GM20431 (cell line): ENCODE results near the gene CBX1.
"Not testable (repeated sequence)": the region's sequence is repeated elsewhere in the genome, so short reads cannot be mapped to it uniquely, and the experiment has no call there.

Source experiments
- in situ Hi-C: fragments of 300-500 bp; cut with MseI, MboI; formaldehyde crosslinking; loops from one replicate; pipeline ENCODE4 v1.15.0; 2020; ENCODE audit warnings: low sequenced_read_pairs; ENCODE audit not compliant: unreplicated experiment

Gene CBX1

GRCh38 chr17:48074322-48075081 is 26.8 kb downstream of the CBX1 start:
- in situ Hi-C loops, result loop anchor here (10.0 kb wide), 1 partner anchor 50 kb away; no protein-coding TSS in a partner anchor

- in situ Hi-C loops, result loop anchor here (10.0 kb wide), 1 partner anchor 49 kb away; no protein-coding TSS in a partner anchor
Observed at GRCh38 chr17:48073566-48074094, 27.6 kb downstream of the CBX1 start.

DNA sequence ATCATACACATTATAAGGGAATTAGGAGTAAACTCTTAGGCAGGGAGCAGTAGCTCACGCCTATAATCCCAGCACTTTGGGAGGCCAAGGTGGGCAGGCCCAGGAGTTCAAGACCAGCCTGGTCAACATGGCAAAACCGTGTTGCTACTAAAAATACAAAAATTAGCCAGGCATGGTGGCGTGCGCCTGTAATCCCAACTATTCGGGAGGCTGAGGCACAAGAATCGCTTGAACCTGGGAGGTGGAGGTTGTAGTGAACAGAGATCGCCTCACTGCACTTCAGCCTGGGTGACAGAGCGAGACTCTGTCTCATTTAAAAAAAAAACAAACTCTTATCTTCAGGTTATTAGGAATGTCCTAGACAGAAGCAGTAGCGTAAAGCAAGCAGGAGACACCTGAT is 28.5 kb downstream of the CBX1 start:
- in situ Hi-C loops, result loop anchor here (10.0 kb wide), 1 partner anchor 48 kb away; no protein-coding TSS in a partner anchor

- in situ Hi-C loops, result loop anchor here (10.0 kb wide), 1 partner anchor 47 kb away; no protein-coding TSS in a partner anchor
Observed at GRCh38 chr17:48071654-48072053, 29.6 kb downstream of the CBX1 start.

DNA sequence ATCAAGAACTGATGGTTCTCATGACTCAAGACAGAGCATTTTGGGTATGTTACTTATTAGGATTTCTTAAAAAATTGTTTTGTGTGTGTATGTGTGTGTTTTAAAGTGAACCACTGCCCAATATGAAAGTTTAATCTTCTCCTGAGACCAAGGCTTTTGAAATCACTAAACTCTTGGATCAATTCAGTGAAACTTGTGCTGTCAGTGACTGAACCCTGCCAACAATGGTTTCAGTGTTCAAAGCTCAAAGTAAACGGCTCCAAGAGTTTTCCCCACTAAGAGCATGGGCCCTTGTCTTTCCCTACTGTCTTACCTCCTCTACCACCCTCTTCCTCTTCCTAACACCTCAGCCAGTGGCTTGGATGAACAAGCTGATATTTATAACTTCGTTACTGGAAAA is 31.1 kb downstream of the CBX1 start:
- in situ Hi-C loops, result loop anchor here (10.0 kb wide), 1 partner anchor 45 kb away; no protein-coding TSS in a partner anchor

GRCh38 chr17:48068491-48068961 is 32.8 kb downstream of the CBX1 start:
- in situ Hi-C loops, result no loop called here

DNA sequence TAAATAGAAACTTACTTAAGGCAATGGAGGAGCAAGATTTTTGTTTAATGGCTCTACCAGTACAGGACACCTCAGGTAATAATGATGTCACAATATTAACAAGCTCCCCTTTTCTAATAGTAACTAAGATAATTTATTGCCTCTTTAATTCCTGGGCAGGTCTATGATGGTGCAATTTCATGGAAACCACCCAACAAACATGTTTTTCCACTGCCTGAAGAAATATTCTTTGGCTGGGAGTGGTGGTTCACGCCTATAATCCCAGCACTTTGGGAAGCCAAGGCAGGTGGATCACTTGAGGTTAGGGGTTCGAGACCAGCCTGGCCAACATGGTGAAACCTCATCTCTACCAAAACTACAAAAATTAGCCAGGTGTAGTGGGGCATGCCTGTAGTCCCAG is 33.5 kb downstream of the CBX1 start:
- in situ Hi-C loops, result not testable (repeated sequence)

GRCh38 chr17:48067245-48067644 is 34.0 kb downstream of the CBX1 start:
- in situ Hi-C loops, result no loop called here

DNA sequence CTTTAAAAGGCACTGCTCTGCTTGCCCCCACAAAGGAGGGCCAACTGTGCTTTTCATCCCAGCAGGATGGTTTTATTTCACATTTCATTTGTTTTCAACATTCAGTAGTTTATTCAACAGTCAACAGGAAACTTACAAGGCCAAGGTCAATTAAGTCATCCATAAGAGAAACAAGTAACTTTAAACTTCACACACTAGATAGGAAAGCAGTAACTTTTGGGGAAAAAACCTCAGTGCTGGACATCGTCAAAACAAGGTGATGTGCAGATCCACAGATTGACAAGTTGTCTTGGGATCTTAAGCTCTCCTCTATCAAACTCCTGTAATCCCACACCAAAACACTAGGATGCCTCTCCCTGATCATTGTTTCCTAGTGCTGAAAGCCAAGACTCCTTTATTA is 34.6 kb downstream of the CBX1 start:
- in situ Hi-C loops, result no loop called here

GRCh38 chr17:48066192-48066591 is 35.1 kb downstream of the CBX1 start:
- in situ Hi-C loops, result no loop called here

- in situ Hi-C loops, result no loop called here
Observed at GRCh38 chr17:48064638-48065037, 36.6 kb downstream of the CBX1 start.

- in situ Hi-C loops, result no loop called here
Observed at GRCh38 chr17:48062273-48062672, 39.0 kb downstream of the CBX1 start.

- in situ Hi-C loops, result no loop called here
Observed at GRCh38 chr17:48060249-48060648, 41.0 kb downstream of the CBX1 start.

GRCh38 chr17:48059125-48059668 is 42.1 kb downstream of the CBX1 start:
- in situ Hi-C loops, result no loop called here

GRCh38 chr17:48058393-48059124 is 42.7 kb downstream of the CBX1 start:
- in situ Hi-C loops, result no loop called here

DNA sequence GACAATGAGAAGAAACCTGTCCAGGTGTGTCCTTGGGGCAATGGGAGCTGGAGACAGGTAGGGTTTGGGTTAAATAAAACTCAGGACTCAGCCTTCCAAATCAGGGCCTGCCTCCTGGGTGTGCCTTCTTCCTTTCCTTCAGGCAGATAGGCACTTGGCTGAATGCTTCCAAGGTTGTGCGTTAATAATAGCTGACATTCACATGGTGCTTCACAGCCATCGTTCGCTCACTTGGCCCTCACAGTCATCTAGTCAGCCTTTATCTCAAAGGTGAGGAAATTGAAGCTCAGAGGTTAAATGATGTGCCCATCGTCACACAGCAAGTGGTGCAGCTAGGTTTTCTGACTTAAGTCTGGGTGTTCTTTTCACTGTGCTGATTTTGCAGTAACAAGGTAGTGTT is 43.7 kb downstream of the CBX1 start:
- in situ Hi-C loops, result no loop called here

DNA sequence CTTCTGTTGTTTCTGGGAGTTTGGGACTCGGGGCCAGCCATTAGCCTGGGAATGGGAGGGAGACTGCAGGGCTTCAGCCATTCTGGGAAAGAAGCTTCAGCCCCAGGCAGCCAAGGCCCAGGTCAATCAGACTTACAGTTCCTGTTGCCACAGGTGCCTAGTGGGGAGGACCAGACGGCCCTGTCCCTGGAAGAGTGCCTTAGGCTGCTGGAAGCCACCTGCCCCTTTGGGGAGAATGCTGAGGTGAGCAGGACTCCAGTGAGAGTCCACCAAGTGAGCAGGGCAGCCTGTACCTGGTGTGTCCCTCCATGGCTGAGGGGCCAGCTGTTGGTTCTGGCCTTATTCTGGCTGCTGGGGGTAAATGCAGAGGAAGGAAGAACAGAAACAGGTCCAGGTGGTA is 44.4 kb downstream of the CBX1 start:
- in situ Hi-C loops, result no loop called here

GRCh38 chr17:48056246-48056745 is 45.0 kb downstream of the CBX1 start:
- in situ Hi-C loops, result no loop called here

- in situ Hi-C loops, result no loop called here
Observed at GRCh38 chr17:48055531-48056245, 45.6 kb downstream of the CBX1 start.
